ENCODE results near the gene ARHGAP24.

GRCh38 chr4:85703096-85703495 is 228.1 kb downstream of the ARHGAP24 start:
- no peak for TF ChIP-seq CTCF (IDR thresholded peaks at IDR 0.05)
- no peak for TF ChIP-seq POLR2A (IDR thresholded peaks at IDR 0.05)
